Measurements from ENCODE around the gene SCNN1B.
"Not testable (repeated sequence)": the region's sequence is repeated elsewhere in the genome, so short reads cannot be mapped to it uniquely, and the experiment has no call there.

SCNN1B gene

GRCh38 chr16:23384878-23385277 is 82.8 kb downstream of the SCNN1B start:
- DNase-seq, result no peak

GRCh38 chr16:23385441-23385840 is 83.3 kb downstream of the SCNN1B start:
- no peak for DNase-seq

GRCh38 chr16:23387666-23388065 is 85.6 kb downstream of the SCNN1B start:
- DNase-seq, result no peak

- DNase-seq, result no peak
Measured at GRCh38 chr16:23388786-23389185, 86.7 kb downstream of the SCNN1B start.

GRCh38 chr16:23389201-23389600 is 87.1 kb downstream of the SCNN1B start:
- DNase-seq, result no peak

GRCh38 chr16:23389936-23390335 is 87.8 kb downstream of the SCNN1B start:
- not testable (repeated sequence) for DNase-seq

- DNase-seq, result no peak
Measured at GRCh38 chr16:23391381-23392222, 89.5 kb downstream of the SCNN1B start.

- no peak for DNase-seq
Measured at GRCh38 chr16:23392223-23392600, 90.1 kb downstream of the SCNN1B start.

- DNase-seq, result no peak
Measured at GRCh38 chr16:23394141-23394831, 92.2 kb downstream of the SCNN1B start.

- no peak for DNase-seq
Measured at GRCh38 chr16:23395732-23396131, 93.6 kb downstream of the SCNN1B start.

- DNase-seq, result no peak
Measured at GRCh38 chr16:23397464-23397863, 95.4 kb downstream of the SCNN1B start.

GRCh38 chr16:23398987-23399805 is 97.1 kb downstream of the SCNN1B start:
- DNase-seq, result no peak

- DNase-seq, result not testable (repeated sequence)
Measured at GRCh38 chr16:23400447-23400846, 98.3 kb downstream of the SCNN1B start.

- DNase-seq, result no peak
Measured at GRCh38 chr16:23401139-23401538, 99.0 kb downstream of the SCNN1B start.

GRCh38 chr16:23402100-23402499 is 100.0 kb downstream of the SCNN1B start:
- DNase-seq, result no peak

GRCh38 chr16:23403547-23403946 is 101.4 kb downstream of the SCNN1B start:
- DNase-seq, result no peak

- no peak for DNase-seq
Measured at GRCh38 chr16:23406024-23406423, 103.9 kb downstream of the SCNN1B start.

GRCh38 chr16:23406546-23407240 is 104.6 kb downstream of the SCNN1B start:
- DNase-seq, result no peak

GRCh38 chr16:23407436-23408127 is 105.5 kb downstream of the SCNN1B start:
- DNase-seq, result no peak

GRCh38 chr16:23408242-23408822 is 106.2 kb downstream of the SCNN1B start:
- DNase-seq, result no peak

GRCh38 chr16:23408823-23409298 is 106.8 kb downstream of the SCNN1B start:
- no peak for DNase-seq

- no peak for DNase-seq
Measured at GRCh38 chr16:23409522-23409921, 107.4 kb downstream of the SCNN1B start.
